GM15510 (cell line): ENCODE data around the gene PPP1R11.

Experiments
- POLR2A ChIP-seq: IDR thresholded peaks from 3 replicates; pipeline ENCODE4 v1.6.1; 2011; ENCODE audit warnings: borderline replicate concordance; ENCODE audit not compliant: insufficient read length; ENCODE audit errors: extremely low read depth

The PPP1R11 gene

GRCh38 chr6:30075094-30075789 is 8.2 kb downstream of the PPP1R11 start, which contains the start of gene RNF39:
RNF39 (minus strand) TSS chr6:30075769; CDS start chr6:30075585, 184 bp downstream.
- TF ChIP-seq POLR2A, result no peak

DNA sequence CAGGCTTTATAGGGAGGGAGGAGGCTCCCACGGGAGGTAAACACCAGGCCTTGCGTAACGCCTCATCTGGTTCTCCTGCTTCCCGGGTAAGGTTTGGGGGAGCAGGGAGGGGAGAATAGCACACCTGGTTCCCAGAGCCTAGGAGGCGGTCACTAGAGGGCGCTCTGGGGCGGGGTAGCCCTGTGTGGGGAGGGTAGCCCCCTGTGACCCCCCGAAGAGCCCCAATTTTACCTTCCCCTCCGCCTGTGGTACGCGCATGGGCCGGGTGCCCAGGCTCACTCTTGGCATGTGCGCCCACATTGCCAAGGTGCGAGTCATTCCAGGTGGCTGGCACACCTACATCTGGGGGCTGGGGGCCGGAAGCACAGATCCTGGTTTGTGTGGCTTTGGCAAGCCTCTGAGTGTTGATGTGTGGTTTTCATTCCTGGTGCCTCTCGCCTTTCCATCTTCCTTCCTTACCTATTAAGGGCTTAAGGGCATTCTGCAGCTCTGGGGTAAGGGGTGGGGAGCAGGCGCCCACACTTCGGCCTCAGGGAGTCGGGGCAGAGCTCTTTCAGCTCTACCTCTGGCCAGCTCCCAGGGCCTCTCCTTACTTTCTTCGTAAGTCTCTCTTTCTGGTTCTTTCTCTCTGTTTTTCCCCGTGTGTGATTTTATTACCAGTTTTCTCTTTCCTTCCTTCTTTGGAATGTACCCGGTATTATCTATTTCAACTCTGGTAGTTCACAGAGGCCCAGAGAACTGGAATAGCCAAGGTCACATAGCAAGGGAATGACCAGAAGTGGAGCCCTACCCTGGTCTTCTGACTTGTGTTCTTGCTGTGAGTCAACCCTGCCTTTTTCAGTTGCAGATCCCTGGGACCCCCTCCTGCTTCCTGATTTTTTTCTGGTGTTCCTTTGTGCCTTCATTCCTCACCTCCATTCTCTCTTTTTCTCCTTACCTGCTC is 9.1 kb downstream of the PPP1R11 start:
- TF ChIP-seq POLR2A, result no peak

- no peak for TF ChIP-seq POLR2A
These were observed 10.2 kb downstream of the PPP1R11 start for GRCh38 chr6:30077218-30077617.

DNA sequence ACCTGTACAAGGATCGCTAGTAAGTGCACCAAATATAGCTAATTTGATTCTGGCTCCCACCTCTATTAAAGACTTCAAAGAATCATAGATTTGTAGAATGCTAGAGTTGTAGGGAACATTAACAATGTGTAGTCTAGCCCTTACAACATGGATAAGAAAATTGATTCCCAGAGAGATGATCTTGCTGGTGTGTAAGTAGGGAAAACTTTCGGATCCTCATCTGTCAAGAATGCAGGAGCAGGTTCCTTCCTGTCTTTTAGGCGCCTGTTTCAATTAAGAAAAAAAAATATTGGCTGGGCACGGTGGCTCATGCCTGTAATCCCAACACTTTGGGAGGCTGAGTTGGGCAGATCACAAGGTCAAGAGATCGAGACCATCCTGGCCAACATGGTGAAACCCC is 20.9 kb downstream of the PPP1R11 start:
- TF ChIP-seq POLR2A, result no peak

GRCh38 chr6:30091577-30092381 is 24.8 kb downstream of the PPP1R11 start:
- no peak for TF ChIP-seq POLR2A

DNA sequence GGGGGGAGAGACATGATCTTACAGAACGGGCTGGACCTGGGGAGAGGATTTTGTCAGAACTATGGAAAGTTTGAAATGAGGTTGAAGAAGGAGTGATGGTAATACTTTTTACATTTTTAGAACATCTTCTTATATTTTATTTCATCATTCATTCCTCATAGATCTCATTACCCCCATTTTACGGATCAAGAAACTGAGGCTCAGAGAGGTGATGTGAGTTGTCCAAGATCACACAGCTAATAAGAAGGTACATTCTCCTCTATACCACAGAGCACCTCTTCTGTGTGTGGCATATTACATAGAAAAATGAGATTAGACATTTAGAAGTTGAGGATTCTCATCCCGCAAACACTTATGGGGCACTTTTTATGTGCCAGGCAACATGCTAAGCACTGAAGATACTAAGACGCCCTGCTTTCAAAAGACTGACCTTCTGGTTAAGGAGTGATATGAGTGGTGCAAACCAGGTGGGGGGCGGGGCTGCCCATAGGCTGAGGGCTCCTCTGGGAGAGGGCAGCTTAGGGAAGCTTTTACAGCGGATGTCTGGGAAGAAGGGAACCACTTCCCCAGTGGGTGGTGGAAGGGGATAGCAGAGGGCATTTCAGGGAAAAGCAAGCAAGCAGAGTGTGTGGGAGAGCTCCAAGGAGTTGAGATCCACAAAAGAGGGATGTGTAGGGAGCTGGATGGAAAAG is 26.0 kb downstream of the PPP1R11 start:
- no peak for TF ChIP-seq POLR2A

GRCh38 chr6:30093951-30094661 is 27.1 kb downstream of the PPP1R11 start:
- TF ChIP-seq POLR2A, result no peak

- TF ChIP-seq POLR2A, result no peak
These were observed 29.8 kb downstream of the PPP1R11 start for GRCh38 chr6:30096829-30097228.

GRCh38 chr6:30097902-30098768 is 31.1 kb downstream of the PPP1R11 start:
- TF ChIP-seq POLR2A, result no peak

DNA sequence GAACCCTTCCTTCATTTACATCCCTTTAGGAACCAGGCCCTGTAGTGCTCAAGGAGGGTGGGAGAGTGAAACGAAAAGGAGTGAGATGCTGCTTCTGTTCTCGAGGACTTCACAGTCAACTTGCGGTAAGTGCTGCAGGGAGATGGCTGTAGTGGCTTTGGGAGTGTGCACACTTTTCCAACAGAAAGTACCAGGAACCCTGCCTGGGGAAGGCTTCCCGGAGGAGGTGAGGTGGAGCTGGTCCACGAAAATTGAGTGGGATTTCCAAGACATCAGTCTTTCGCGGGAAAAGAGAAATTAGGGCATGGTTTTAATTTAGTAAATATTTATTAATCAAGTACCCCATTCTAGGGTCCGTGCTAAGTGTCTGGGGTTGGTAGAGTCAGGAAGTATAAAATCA is 33.2 kb downstream of the PPP1R11 start:
- TF ChIP-seq POLR2A, result no peak

GRCh38 chr6:30100585-30101443 is 33.8 kb downstream of the PPP1R11 start:
- no peak for TF ChIP-seq POLR2A
